Epithelial cell of prostate (primary cell): Measurements from ENCODE around the gene NDUFB5.

Experiments
- DNase-seq: peaks from one replicate; pipeline ENCODE4 v3.0.0-alpha.2; 2011; ENCODE audit warnings: low read depth, low spot score
- H3K27ac ChIP-seq: fragments of 450-650 bp; 2 replicates; pipeline ENCODE4 v1.5.1; 2017; ENCODE audit warnings: mild to moderate bottlenecking

NDUFB5 gene

DNA sequence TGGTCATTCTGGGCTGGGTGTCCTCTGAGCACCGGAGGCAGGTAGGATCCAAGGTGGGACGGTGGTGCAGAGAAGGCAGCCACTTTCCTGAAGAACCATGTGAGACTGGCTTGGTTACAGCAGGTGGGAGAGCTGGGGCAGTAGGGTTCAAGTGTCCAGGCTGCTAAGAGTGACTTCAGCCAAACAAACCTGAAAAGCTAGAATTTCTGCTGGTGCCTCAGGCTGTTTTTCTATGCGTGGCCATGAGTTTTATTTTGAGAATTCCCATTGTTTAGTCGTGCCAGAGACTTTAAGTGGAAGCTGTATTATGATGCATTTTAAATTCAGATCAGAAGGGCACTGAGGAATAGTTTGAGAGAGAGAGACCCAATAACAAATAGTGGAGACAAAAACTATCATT, 68.3 kb downstream of the NDUFB5 start:
- no peak overlapping the region for H3K27ac ChIP-seq

DNA sequence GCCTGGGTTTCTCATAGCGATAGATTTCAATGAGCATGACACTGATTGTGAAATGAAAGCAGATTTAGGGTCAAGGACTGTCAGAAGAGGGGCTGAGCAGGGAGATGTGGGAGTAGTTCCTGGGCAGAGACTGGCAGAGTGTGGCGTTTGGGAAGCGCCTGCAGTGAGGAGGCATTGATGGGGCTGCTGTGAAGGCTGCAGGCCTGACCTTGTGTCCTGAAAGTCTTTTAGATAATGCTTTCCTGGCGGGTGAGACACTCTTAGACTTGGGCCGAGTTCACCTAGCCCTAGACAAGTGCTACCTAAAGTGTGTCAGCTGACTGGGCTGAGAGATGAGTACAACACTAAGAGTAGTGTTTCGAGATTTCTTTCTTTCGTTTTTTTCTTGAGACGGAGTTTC, 68.9 kb downstream of the NDUFB5 start:
- H3K27ac ChIP-seq, result no peak overlapping the region

More for the DNA sequence above, 68.3 kb downstream of the NDUFB5 start:
- DNase-seq, result no peak

DNA sequence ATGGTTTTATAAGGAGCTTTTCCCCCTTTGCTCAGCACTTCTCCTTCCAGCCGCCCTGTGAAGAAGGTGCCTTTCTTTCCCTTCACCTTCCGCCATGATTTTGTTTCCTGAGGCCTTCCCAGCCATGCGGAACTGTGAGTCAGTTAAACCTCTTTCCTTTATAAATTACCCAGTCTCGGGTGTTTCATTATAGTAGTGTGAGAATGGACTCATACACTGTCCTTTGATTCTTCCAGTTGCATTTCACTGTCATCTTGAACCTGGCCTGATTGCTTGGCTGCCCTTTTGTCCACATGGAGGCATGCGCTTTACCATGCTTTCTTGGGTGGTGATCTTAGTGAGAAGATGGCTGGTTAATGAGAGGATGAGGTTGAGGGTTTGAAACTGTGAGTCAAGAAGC, 71.5 kb downstream of the NDUFB5 start:
- DNase-seq, result no peak
- no peak overlapping the region for H3K27ac ChIP-seq

More for the DNA sequence above, 68.9 kb downstream of the NDUFB5 start:
- DNase-seq, result no peak
